ENCODE data around the gene AVP.

The AVP gene

GRCh38 chr20:3101737-3102574, 17.4 kb upstream of the AVP start:
- DNase-seq (ENCODE audit: extremely low read depth, low read depth), result no peak
- no peak overlapping the region for H3K4me3 ChIP-seq (replicated peaks; ENCODE audit: low read depth, low read length)
- no peak for TF ChIP-seq CTCF (IDR thresholded peaks at IDR 0.05; ENCODE audit: low read depth, low read length, missing control alignments)

- no peak for TF ChIP-seq CTCF (IDR thresholded peaks at IDR 0.05; ENCODE audit: low read depth, low read length, missing control alignments)
- DNase-seq (ENCODE audit: extremely low read depth, low read depth), result no peak
Observed at GRCh38 chr20:3101251-3101650, 16.7 kb upstream of the AVP start.

GRCh38 chr20:3100480-3100879, 16.0 kb upstream of the AVP start:
- no peak for DNase-seq (ENCODE audit: extremely low read depth, low read depth)
- H3K4me3 ChIP-seq (replicated peaks; ENCODE audit: low read depth, low read length), result no peak overlapping the region
- TF ChIP-seq CTCF (IDR thresholded peaks at IDR 0.05; ENCODE audit: low read depth, low read length, missing control alignments), result no peak

More at GRCh38 chr20:3101251-3101650, 16.7 kb upstream of the AVP start:
- no peak overlapping the region for H3K4me3 ChIP-seq (replicated peaks; ENCODE audit: low read depth, low read length)

- no peak overlapping the region for H3K4me3 ChIP-seq (replicated peaks; ENCODE audit: low read depth, low read length)
- DNase-seq (ENCODE audit: extremely low read depth, low read depth), result no peak
- TF ChIP-seq CTCF (IDR thresholded peaks at IDR 0.05; ENCODE audit: low read depth, low read length, missing control alignments), result no peak
Observed at GRCh38 chr20:3094848-3095629, 10.5 kb upstream of the AVP start.

- no peak for DNase-seq (ENCODE audit: extremely low read depth, low read depth)
- TF ChIP-seq CTCF (IDR thresholded peaks at IDR 0.05; ENCODE audit: low read depth, low read length, missing control alignments), result no peak
- no peak overlapping the region for H3K4me3 ChIP-seq (replicated peaks; ENCODE audit: low read depth, low read length)
Observed at GRCh38 chr20:3093861-3094361, 9.4 kb upstream of the AVP start.

- 0 out of 2 replicates have a peak overlapping the region, but pooled peaks have one; percentile 7 for H3K4me3 ChIP-seq (replicated peaks; ENCODE audit: low read depth, low read length)
- TF ChIP-seq CTCF (IDR thresholded peaks at IDR 0.05; ENCODE audit: low read depth, low read length, missing control alignments), result no peak
- no peak for DNase-seq (ENCODE audit: extremely low read depth, low read depth)
Observed at GRCh38 chr20:3092611-3093379, 8.3 kb upstream of the AVP start.

All from HFF-Myc (cell line).